MCF 10A (cell line): ENCODE measurements around the gene DNAJC27. TPM values are rescaled to one million over a fixed set of nuclear protein-coding genes. Genes with fewer than 3 reads are reported as not detected.

Experiments used
- BruUV-seq: library from RNA; stranded (reverse); fragments of 400-500 nt; replicated peaks from 2 replicates; lab custom pipeline; 2021; lab: Mats Ljungman, UMichigan
- CTCF ChIA-PET: fragments of 300-600 bp; sonication (Branson Sonifier 250); formaldehyde crosslinking; extraction: SDS; loops from one replicate; lab custom pipeline; 2021; ENCODE audit warnings: antibody characterized with exemption, inconsistent platforms; lab: Yijun Ruan, JAX
- POLR2A ChIA-PET: fragments of 300-600, 350-650 bp; sonication (Branson Sonifier 250); formaldehyde crosslinking; extraction: SDS; loops from one replicate; lab custom pipeline; 2020; ENCODE audit warnings: antibody characterized with exemption, inconsistent platforms; lab: Yijun Ruan, JAX
- DNase-seq: peaks from one replicate; pipeline ENCODE4 v3.0.0-alpha.2; 2018; ENCODE audit not compliant: unreplicated experiment
- H3K27ac Mint-ChIP-seq: one replicate; pipeline ENCODE4 v1.8.0; 2022; ENCODE audit warnings: mild to moderate bottlenecking, low read depth, mixed read lengths; ENCODE audit not compliant: unreplicated experiment
- H3K27me3 Mint-ChIP-seq: one replicate; pipeline ENCODE4 v1.8.0; 2022; ENCODE audit warnings: mixed read lengths; ENCODE audit not compliant: insufficient read depth, unreplicated experiment
- H3K36me3 Mint-ChIP-seq: one replicate; pipeline ENCODE4 v1.8.0; 2022; ENCODE audit warnings: mild to moderate bottlenecking, moderate library complexity, mixed read lengths; ENCODE audit not compliant: insufficient read depth, unreplicated experiment
- H3K4me1 Mint-ChIP-seq: one replicate; pipeline ENCODE4 v1.8.0; 2022; ENCODE audit warnings: mixed read lengths; ENCODE audit not compliant: insufficient read depth, unreplicated experiment
- H3K4me3 Mint-ChIP-seq: one replicate; pipeline ENCODE4 v1.8.0; 2022; ENCODE audit warnings: mild to moderate bottlenecking, moderate library complexity, mixed read lengths; ENCODE audit not compliant: unreplicated experiment
- H3K9me3 Mint-ChIP-seq: one replicate; pipeline ENCODE4 v1.8.0; 2022; ENCODE audit warnings: mixed read lengths; ENCODE audit not compliant: unreplicated experiment
- intact Hi-C: fragments of 100-400 bp; cut with micrococcal nuclease; formaldehyde crosslinking; loops from 2 replicates; pipeline ENCODE4 v1.14.1; 2022
- total RNA-seq: library from RNA; stranded (reverse); gene quantifications from 2 replicates; pipeline ENCODE4 v1.2.3, GENCODE V29; 2022
- TF ChIP-seq, protein P1 (sequence below): fragments of 200-600 bp; IDR thresholded peaks from one replicate; pipeline ENCODE4 v1.8.0; 2022; ENCODE audit warnings: antibody characterized with exemption, mild to moderate bottlenecking; ENCODE audit not compliant: unreplicated experiment

The DNAJC27 gene
- total RNA-seq, 1 experiment from 2014 or later: 7.1 TPM

DNA sequence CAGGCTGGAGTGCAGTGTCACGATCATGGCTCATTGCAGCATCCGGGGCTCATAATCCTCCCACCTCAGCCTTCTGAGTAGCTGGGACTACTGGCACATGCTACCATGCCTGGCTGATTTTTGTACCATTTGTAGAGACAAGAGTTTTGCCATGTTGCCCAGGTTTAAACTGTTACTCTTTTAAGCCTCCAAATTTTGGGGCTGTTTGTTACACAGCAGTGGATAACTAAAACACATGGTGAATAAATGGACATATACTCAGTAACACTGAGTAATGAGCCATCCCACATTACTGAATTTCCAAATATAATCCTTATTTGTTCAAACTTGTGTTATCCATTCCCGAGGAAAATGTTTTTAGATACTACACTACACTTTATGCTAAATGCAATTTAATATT is 61.5 kb downstream of the DNAJC27 start:
- Mint-ChIP-seq H3K9me3 (no peaks in the 10 kb centered on the region), H3K4me3 (no peak overlapping the region), H3K4me1 (peaks cover 11% of the 10 kb centered on the region), H3K27ac (no peak overlapping the region), H3K36me3 (peaks cover 25% of the 10 kb centered on the region), H3K27me3 (no peaks in the 10 kb centered on the region)
- POLR2A ChIA-PET: interaction anchor here (0.6 kb wide), 1 partner anchor 452 kb away, joined by 3 read pairs; no protein-coding TSS in a partner anchor
- no TSS peak for BruUV-seq
- TF ChIP-seq, protein P1, sequence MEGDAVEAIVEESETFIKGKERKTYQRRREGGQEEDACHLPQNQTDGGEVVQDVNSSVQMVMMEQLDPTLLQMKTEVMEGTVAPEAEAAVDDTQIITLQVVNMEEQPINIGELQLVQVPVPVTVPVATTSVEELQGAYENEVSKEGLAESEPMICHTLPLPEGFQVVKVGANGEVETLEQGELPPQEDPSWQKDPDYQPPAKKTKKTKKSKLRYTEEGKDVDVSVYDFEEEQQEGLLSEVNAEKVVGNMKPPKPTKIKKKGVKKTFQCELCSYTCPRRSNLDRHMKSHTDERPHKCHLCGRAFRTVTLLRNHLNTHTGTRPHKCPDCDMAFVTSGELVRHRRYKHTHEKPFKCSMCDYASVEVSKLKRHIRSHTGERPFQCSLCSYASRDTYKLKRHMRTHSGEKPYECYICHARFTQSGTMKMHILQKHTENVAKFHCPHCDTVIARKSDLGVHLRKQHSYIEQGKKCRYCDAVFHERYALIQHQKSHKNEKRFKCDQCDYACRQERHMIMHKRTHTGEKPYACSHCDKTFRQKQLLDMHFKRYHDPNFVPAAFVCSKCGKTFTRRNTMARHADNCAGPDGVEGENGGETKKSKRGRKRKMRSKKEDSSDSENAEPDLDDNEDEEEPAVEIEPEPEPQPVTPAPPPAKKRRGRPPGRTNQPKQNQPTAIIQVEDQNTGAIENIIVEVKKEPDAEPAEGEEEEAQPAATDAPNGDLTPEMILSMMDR: no peak
- CTCF ChIA-PET: no interaction called here
- no peak for DNase-seq
- intact Hi-C loops: no loop called here

DNA sequence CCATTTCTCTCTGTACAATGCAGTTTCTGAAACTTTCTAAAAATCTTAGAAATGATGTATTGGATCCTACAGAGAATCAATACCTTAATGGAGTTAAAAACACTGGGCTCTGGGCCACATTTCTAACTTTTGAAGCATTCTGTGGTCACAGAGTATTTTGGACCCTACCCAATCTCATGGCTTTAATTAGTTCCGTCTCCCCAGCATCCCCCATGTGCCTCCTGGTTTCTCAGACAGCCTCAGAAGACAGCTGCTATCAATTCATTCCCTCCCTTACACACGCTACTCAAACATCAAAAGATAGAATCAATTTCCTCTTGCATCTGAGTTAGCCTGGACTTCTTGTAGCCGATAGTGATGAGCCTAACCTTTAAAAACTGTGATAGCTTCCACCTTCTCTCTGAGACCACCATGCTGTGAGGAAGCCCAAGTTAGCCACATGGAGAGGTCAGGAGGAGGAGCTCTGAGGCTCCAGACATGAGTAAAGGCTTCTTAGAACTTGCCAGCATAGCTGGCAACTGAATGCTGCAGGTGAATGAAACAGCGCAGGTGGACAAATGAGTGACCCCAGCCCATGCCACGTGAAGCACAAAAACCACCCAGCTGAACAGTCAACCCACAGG is 62.1 kb downstream of the DNAJC27 start:
- TF ChIP-seq, protein P1: no peak

DNA sequence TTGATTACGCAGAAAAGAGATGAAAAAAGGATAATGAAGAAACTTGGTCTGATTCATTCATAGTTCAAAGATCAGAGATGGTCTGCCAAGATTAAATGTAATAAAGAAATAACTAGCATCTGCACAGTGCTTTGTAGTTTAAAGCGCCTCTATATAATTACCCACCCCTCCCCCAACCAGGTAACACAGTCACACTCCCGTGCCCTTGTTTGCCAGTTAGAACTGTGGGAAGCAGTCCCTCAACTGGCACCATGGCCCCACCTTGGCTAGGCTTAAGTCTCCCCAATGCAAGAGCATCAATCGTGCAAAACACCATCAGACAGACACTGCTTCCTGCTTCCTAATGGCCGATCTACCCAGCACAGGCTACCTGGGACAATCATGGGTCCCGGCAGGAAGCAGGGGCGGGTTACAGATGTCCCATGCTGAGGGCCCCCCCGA is 63.3 kb downstream of the DNAJC27 start:
- H3K36me3 Mint-ChIP-seq: peaks cover 28% of the 10 kb centered on the region
- H3K4me1 Mint-ChIP-seq: peaks cover 11% of the 10 kb centered on the region
- H3K27ac Mint-ChIP-seq: no peak overlapping the region
- intact Hi-C loops: no loop called here
- POLR2A ChIA-PET: interaction anchor here (0.6 kb wide), 1 partner anchor 434 kb away, joined by 3 read pairs; no protein-coding TSS in a partner anchor
- no peak overlapping the region for H3K4me3 Mint-ChIP-seq
- no peaks in the 10 kb centered on the region for H3K27me3 Mint-ChIP-seq
- DNase-seq: no peak
- H3K9me3 Mint-ChIP-seq: no peaks in the 10 kb centered on the region
- CTCF ChIA-PET: interaction anchor here (0.6 kb wide), 1 partner anchor 67 kb away, joined by 3 read pairs; no protein-coding TSS in a partner anchor
- TF ChIP-seq, protein P1: no peak
- no TSS peak for BruUV-seq

More for the DNA sequence above, 62.1 kb downstream of the DNAJC27 start:
- H3K36me3 Mint-ChIP-seq: peaks cover 28% of the 10 kb centered on the region
- no peak overlapping the region for H3K27ac Mint-ChIP-seq
- intact Hi-C loops: no loop called here
- ChIA-PET POLR2A (interaction anchor here (0.6 kb wide), 1 partner anchor 452 kb away, joined by 3 read pairs; no protein-coding TSS in a partner anchor), CTCF (no interaction called here)
- H3K4me1 Mint-ChIP-seq: peaks cover 11% of the 10 kb centered on the region
- no peak overlapping the region for H3K4me3 Mint-ChIP-seq
- DNase-seq: no peak
- H3K27me3 Mint-ChIP-seq: no peaks in the 10 kb centered on the region
- no peaks in the 10 kb centered on the region for H3K9me3 Mint-ChIP-seq
- no TSS peak for BruUV-seq

DNA sequence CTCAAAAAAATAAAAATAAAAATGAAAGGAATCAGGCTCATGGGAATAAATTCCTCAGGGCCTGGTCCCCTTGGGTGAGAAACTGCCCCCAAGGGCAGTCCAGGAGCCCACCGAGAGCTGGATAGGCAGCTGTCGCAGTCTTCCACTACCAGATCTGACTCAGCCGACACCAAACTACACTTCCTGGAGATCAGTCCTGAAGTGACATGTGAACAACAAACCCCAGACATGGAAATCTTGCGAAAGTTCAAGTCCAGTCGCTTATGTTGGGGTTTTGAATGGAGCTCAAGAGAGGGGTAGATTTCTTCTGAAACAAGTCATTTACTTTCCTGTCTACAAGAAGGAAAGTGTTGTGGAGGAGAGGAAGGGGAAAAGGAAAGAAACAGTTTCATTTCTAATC is 64.6 kb downstream of the DNAJC27 start:
- Mint-ChIP-seq H3K9me3 (no peaks in the 10 kb centered on the region), H3K27me3 (no peaks in the 10 kb centered on the region), H3K4me3 (no peak overlapping the region), H3K36me3 (peaks cover 29% of the 10 kb centered on the region), H3K27ac (no peak overlapping the region), H3K4me1 (peaks cover 11% of the 10 kb centered on the region)
- peak; percentile 57 for DNase-seq
- intact Hi-C loops: no loop called here
- BruUV-seq: no TSS peak
- POLR2A ChIA-PET: no interaction called here
- CTCF ChIA-PET: no interaction called here
- TF ChIP-seq, protein P1: no peak
